ENCODE measurements around the gene PFN1.

- TF ChIP-seq CTCF (IDR thresholded peaks at IDR 0.05; ENCODE audit: control extremely low read depth in 1 of 3, insufficient read depth in 1 of 3, low read depth in 1 of 3, low read length in 3 of 3) (no peak), RAD21 (IDR thresholded peaks at IDR 0.05 in 1 of 2, conservative IDR thresholded peaks at IDR 0.05 in 1 of 2; ENCODE audit: low read depth in 2 of 2, low read length in 2 of 2) (no peak), ZNF274 (IDR thresholded peaks at IDR 0.05; ENCODE audit: borderline replicate concordance, extremely low read depth, low read length) (no peak), TAF1 (IDR thresholded peaks at IDR 0.05; ENCODE audit: low read depth, low read length) (no peak), POLR2A (IDR thresholded peaks at IDR 0.05; ENCODE audit: control extremely low read depth in 1 of 2, low read depth in 2 of 2, low read length in 2 of 2) (no peak), RFX5 (IDR thresholded peaks at IDR 0.05; ENCODE audit: borderline replicate concordance, low read depth, low read length) (no peak), GTF2F1 (IDR thresholded peaks at IDR 0.05; ENCODE audit: borderline replicate concordance, low read depth, low read length) (no peak)
- TF ChIP-seq, protein P1, sequence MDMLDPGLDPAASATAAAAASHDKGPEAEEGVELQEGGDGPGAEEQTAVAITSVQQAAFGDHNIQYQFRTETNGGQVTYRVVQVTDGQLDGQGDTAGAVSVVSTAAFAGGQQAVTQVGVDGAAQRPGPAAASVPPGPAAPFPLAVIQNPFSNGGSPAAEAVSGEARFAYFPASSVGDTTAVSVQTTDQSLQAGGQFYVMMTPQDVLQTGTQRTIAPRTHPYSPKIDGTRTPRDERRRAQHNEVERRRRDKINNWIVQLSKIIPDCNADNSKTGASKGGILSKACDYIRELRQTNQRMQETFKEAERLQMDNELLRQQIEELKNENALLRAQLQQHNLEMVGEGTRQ (IDR thresholded peaks at IDR 0.05; ENCODE audit: low read length), result no peak
Measured at GRCh38 chr17:4913994-4914393, 34.3 kb downstream of the PFN1 start.

Data from H1 (cell line).